NCI-H1417 treated with DMSO at 0.1 percent for 48 hours (cell line): ENCODE data around the gene CNTFR.

ENCODE experiments used
- DNase-seq: peaks from one replicate; lab custom pipeline; 2025; lab: John Stamatoyannopoulos, UW

Gene CNTFR

DNA sequence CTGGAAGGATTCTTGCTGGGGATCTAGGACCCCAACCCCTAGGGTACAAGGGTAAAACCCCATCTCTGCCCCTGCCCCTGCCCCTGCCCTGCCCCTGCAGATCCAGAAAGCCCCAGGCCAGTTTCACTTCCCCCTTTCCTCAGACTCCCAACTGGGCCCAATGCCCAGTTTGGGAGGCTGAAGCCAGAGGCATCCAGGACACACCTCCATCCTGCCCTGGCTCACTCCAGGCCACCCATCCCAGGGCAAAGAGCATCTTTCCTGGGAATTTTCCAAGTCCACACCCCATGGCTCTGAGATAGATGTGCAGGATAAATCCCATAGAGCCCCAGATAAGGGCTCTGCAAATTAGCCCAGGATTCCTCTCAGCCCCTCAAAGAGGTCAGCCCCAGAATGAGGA, 17.4 kb downstream of the CNTFR start:
- DNase-seq = no peak

DNA sequence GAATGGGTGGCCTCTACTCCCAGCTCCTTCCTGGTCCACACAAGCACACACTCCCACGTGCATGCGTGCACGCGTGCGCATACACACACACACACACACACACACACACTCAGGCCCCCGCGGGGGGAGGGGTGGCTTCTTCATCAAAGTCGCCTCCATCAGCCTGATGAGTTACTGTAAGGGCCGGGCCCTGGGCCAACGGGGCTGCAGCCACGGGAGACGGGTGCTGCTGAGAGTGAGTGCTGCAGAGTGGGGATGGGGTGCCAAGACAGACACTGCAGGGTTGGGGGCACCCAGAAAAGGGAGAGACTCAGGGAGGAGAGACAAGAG, 18.1 kb downstream of the CNTFR start:
- DNase-seq = no peak

DNA sequence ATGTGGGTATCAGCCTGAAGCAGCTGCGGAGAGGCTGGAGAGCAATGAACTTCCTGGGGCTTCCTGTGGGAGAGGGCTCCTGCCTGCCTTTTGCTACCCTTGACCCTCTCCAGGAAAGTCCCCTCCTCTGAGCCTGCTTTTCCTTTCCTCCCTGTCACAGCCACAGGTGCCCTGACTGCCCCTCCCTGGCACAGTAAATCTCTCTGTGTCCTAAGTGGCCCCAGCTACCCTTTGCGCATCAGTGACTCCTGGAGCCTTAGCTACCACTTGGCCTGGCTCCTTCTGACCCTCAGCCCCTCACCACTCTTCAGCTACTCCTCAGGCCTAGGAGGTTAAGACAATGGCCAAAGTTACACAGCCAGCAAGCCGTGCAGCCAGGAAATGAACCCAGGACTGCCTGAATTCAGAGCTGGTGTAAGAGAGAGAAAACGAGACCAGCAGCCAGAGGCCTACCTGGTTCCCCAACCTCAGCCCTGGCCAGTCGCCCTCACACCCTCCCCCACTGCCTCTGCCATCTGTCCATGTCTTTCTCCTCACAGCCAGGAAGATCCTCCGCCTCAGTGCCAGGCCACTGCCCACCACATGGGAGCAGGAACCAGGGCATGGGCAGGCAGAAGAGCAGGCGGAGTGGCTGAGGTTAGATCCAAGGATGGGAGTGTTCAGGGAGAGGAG, 18.6 kb downstream of the CNTFR start:
- DNase-seq = no peak

DNA sequence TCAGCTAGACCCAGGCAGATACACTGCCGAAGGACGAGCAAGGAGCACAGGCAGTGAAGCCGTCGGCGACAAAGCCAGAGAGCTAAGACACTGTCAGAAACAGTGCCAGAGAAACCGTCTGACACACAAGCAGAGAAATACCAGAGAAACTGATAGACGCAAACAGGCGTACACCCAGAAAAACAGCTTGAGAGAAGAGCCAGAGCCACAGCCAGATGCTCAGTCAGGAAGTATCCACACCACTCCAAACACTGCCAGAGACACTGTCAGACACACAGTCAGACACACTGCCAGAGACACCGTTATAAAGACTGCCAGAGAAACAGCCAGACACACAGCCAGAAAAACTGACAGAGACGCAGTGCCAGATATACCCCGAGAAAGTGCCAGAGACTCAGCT, 19.1 kb downstream of the CNTFR start:
- no peak for DNase-seq

DNA sequence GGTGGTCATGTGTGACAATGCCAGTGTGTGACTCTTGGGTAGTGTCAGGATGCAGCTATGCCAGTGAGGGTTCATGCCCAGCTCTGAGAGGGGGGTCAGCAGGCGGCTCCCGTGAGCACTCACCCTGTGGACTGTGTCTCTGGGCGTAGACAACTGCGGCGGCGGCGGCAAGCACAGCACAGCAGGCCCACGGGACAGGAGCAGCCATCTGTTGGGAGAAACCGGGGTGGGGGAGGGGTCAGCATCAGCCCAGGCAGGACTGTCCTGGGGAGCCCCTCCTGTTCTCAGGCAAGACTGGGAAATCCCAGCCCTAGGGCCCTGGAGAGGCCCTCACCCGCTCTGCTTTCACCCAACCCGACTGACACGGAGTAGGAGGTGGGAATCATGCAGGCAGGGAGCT, 20.8 kb downstream of the CNTFR start:
- DNase-seq = no peak

DNA sequence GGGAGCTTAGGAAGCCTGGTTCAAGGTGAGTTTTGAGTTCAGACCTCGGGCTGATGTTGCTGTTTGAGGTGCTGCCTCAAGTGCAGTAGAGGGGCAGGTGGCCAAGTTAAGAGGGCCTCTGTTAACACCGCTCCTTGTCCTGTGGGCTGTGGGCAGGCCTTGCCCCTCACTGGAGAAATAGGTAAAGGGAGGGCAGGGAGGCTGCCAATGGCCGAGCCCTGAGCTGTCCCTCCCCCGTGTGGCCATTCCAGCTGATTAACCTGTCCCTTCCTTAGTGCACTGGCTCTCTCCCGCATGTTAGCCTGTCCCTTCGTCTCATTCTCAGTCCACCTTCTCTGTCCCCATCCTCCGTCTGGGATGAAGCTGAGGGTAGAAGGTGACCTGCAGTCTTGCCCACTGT, 21.4 kb downstream of the CNTFR start:
- no peak for DNase-seq

DNA sequence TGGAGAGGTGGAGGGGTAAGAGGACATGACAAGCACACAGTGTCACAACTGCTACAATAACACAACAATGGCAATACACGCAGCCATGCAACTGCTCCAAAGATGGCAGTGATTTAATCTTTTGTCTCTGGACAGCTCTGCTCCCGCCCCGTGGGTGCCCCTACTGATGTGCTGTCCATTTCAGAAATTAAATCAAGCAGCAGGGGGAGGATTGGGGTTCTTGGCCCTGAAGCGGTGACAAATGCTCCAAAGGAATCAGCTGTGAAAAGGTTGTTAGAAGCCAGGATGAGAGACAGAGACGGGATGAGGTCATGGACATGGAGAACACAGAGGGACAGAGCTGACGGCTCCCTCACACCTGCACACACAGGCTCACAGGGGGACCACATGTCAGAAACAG, 22.6 kb downstream of the CNTFR start:
- no peak for DNase-seq

DNA sequence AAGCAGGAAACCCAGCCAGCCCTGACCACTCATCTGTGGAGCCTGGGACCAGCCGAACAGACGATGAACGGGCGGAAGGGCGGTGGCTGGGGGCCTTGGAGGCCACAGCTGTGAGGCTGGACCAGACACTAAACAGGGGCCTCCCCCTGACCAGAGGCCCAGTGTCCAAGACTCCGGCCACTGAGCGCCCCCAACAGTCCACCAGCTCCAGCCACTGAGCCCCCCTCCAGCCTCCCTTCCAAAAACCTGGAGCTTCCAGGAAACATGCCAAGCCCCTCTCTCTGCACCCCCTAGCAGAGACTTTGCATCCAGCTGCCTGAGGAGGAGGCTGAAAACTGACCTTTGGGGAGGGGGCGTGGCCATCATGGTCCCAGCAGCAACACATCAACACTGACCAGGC, 23.2 kb downstream of the CNTFR start:
- no peak for DNase-seq

DNA sequence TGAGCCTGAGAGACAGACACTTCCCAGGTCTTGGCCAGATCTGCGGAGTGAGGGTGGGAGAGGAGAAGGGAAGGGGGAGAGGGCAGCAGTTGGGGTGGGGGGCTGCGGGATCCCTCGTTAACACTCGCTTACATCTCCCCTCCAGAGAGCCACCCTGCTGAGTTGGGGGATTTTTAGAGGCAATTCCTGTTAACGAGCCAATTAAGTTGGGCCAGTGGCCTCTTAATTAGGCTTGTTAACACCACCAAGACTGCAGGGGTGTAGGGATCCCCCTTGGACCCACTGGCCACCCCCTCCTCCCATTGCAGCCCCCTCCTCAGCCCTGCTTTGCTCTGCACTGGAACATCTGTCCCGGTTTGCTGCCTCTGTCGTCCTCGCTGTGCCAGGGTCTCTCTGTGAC, 23.7 kb downstream of the CNTFR start:
- no peak for DNase-seq

DNA sequence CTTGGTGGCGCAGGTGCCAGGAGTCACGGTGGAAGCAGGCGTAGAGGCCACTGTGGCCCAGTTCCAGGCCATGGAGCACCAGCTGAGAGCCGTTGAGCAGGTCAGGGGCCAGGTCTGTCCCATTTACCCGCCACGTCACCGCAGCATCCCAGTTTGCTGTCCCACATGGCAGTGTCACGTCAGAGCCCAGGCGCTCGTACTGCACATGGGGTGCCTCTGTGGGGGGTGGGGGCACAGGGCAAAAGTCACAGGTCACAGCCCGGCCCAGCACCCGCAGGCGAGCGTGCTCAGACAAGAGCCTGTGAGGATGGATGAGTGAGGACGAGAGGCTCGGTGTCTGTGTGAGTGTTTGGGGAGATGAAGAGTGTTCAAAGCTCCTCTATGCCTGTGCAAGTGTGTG, 24.9 kb downstream of the CNTFR start:
- DNase-seq = no peak

DNA sequence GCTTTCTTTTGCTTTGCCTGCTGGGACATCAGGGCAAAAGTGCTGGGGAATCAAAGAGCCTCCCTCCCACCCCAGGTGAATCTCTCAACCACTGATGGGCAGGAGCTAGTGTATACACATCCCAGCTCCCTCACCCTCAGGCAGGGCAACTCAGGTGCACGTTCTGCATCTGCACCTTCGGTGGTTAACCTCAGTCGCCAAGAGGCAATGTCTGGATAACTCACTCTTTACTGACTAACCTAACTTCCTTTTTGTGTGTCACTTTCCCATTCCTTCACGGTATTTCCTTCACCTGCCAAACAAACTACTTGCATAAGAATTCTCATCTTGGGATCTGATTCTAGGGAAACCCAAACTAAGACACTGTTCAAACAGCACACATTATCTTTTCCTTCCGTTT, 26.3 kb downstream of the CNTFR start:
- DNase-seq = no peak

DNA sequence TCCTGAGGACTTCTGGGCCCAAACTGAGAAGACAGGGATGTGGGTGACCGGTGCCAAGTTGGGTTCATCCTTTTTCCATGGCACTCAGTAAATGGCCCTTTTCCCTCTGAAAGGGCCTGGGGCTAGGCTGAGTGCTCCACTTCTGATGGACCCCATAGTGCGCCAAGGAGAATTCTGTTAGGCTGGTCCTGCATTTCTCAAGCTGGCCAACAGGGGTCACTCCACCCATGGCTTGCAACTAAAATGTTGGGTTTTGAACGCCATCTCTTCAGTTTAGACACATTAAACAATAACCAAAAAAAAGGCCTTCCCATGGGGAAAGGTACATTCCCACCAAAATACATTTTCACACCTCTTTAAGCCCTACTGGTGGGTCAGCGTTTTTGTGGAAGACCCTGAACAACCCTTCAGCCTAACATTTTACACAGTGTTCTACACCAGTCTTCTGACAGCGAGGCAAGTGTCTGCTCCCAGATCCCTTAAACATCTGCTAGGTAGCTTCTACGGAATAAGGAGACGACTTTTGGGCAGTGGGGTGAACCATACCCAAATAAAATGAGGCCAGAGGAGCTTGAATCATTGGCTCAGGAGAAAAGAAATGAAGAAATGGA, 27.3 kb downstream of the CNTFR start:
- no peak for DNase-seq

DNA sequence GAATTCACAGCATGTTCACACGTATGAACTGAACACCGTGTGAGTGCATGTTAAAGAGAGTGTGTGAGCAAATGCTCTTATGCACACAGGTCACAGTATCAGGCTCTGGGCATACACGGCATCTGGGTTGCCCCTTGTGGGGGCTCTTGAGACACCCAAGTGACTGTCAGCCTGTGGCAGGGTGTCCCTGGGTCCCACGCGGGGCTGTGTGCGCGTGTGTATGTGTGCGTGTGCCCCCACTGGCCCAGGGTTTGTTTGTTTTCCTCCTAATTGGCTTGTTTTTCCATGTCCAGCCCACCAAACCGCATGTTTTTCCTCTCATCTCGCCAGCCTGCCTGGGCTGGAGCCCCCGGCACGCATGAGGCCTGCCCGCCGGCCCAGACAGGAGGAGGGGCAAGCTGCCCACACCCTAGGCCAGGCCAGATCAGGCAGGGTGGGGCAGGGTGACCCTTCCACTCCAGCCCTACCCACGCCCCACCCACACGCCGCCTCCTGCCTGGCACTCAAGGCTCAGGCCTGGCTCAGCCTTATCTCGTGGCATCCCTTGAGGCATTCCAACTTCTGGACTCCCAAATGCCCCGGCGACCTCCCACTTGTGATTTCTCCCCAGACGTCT, 28.8 kb downstream of the CNTFR start:
- DNase-seq = no peak

DNA sequence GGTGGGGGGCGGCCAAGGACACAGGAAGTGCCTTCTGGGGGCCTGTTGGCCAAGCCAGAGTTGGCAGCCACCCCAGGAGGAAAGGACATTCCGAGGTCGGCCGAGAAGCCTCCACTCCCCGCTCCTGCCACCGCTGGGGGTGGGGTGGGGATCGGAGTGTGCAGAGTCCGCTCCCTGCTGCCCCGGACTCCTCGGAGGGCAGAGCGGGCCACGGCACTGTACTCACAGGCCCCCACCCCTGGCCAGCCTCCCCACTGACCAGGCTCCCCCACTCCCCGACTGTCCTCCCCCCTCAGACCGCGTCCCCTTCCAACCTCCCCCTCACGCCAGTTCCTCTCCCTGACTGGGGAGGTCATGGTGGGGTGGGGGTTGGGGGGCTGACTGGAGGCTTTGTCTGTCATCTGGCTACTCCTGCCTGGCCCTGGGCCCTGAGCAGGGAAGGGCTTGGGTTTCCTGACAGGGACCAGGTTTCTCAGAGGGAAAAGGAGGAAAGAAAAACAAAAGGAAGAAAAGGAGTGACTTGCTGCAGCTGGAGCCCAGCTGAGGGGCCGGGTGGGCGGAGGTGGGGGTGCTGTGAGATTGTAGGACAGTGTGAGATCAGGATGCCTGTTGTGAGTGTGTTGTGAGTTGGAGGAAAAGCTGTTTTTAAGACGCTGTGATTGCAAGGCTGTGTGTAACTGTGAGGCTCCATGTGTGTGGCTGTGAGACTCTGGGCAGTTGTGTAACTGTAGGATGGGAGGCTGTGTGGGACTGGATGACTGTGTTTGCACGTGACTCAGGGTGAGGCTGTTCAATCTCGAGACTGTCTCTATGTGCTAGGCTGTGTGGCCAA, 29.7 kb downstream of the CNTFR start:
- no peak for DNase-seq

DNA sequence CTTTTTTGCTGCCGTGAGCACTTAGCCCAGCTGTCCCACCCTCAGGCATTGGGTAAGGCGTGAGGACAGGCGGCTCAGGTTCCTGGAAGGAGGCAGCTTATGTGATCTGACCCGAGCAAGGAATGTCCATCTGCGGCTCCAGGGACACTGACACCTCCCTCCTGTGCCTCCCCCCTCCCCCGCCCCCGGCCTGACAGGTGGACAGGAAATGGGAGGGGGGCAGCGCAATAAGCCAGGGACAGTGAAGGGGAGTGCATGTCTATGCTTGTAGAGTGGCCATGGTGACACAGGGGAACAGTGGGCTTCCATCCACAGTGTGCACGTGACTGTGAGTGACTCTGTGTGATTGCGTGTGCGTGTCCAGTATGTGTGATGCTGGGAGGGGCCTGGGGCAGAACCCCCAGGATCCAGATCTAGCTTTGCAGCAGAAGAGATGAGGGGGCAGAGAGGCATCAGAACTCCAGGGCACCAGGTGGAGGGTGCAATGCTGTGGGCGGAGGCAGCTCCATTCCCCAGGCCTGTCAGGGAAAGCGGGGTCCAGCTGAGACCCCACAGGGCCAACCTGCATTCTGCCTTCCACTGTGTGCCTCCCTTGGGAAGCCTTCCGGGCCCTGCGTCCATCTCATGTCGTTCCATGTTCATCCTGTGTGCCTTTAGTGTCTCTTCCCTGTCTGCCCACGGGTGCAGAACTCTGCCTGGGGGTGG, 30.5 kb downstream of the CNTFR start:
- no peak for DNase-seq

DNA sequence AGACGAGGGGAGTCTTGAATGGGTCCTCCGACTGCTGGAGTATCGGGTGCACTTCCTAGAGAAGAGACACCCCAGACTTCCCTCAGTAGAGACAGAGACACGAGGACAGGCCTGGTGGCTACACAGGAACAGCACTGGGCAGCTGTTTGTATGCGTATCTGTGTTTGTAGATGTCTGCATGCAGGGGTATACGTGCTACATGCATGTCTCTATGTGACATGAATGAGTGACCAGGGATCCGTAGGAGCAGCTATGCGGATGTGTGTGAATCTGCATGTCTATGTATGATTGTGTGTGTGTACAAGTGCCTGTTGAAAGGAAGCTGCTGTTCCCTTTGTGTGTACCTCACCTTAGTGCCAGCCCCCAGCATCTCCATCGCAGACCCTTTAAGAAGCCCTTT, 31.2 kb downstream of the CNTFR start:
- DNase-seq = no peak

DNA sequence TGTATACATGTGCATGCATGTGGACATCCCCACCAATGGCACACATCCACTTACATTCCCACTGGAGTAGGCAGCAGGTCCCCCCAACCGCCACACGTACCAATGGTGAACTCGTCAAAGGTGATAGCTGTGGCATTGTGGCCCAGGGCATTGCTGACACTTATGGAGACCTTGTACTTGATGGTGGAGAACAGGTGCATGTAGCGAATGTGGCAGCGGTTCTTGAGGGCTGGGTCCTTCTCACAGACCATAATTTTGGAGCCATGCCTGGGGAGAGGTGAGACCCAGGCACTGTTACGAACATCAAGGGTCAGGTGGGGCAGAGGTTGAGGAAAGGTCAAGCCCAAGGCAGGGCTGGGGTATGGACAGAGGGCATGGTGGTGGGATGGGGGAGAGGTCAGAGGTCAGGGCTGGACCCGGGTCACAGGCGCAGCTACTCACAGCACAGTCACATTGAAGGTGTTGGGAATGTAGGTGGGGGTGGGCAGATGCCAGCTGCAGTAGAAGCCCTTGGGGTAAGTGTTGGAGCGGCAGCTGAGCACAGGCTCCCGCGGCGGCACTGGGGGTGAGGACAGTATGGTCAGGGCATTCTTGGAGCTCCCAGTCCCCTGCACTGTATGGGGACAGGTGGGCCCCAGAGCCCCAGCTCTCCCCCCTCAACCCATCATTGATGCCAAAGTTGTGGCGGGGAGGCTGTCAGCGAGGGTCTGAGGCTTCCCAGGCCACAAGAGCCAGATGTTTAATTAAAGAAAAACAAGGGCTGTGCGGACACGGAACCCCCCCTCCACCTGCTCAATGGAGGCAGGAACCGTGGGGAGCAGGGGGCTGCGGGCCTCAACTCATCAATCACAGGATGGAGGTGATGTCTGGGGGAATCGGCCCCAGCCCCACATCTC, 31.9 kb downstream of the CNTFR start:
- no peak for DNase-seq

DNA sequence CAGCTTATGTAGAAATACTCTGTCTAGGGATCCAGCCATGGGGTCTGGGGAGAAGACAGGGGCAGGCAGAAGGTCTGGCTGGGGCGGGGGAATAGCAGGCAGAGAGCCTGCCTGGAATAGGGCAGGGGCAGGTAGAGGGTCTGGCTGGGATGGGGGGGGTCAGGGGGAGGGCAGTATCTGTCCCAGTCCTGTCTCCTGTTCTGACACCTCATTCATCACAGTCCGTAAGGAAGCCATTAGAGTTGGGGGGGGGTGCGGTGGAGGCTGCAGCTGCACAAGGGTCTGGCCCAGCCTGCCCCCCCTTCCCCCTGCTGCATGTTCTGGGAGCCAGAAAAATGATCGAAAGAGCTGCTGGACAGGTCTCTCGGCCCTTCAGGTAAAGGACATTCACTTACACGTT, 32.6 kb downstream of the CNTFR start:
- no peak for DNase-seq

DNA sequence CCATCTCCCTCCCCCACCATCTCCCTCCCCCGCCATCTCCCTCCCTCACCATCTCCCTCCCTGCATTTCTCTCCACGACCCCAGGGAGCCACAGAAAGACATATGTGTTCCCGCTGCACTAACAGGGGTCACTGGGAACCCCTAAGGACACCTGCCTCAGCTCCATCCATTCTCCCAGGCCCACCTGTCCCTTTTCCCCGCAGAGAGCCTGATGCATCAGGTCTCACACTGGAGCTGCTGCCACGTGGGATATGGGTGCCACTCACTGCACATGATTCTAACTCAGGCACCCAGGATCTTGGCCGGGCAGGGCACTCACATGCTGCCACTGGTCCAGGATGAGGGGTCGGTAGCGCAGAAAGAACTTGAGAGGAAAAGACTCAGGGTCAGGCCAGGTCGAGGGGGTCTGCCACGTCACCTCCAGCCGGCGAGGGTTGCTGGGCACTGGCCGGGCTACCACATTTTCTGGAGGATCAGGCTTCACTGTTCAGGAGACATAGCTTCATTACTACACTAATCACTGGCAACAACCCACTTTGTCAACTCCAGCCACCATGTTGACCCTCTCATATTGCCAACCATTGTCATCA, 33.5 kb downstream of the CNTFR start:
- no peak for DNase-seq

DNA sequence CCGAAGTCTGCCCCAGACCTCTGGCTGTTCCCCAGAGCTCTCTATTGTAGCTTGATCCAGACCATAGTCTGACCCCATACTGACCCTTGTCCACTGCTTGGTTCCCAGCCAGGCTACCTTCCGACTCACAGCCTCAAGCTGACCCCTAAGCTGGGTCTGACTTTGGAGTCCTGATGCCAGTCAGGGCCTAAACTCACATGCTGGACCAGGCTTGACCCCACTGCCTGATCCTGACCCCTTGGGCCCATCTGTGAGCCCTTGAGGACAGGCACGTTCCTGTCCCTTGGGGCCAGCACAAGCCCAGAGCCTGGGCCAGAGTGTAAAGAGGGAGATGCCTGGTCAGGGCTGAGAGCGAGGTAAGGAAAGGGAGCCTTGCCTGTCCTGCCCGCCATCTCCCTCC, 34.0 kb downstream of the CNTFR start:
- no peak for DNase-seq

DNA sequence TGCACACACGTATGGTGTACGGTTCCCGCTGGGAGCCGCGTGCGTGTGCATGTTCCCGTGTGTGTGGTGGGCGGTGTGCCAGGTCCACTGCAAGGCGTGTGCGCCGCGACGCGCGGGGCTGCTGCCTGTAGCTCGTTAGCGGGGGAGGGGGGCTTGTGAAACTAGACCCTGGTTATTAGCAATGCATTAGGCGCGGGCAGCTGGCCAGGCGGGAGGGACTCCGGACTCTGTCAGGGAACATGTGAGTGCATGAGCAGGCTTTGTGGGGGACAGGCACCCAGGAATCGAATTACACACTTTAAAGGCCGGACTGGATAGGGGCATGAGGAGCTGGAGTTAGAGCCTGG, 34.5 kb downstream of the CNTFR start:
- no peak for DNase-seq
